Mammary epithelial cell (primary cell): ENCODE data around the gene FYN.

Experiments used
- EZH2 ChIP-seq: IDR thresholded peaks from 2 replicates; pipeline ENCODE4 v1.6.1; 2012; ENCODE audit warnings: low read length, inconsistent platforms, borderline replicate concordance
- TF ChIP-seq, protein P1 (sequence below), 2 donors: IDR thresholded peaks in 1 of 2; conservative IDR thresholded peaks in 1 of 2; 2 replicates each; pipeline ENCODE4 v1.5.1; 2011 to 2012; ENCODE audit warnings: inconsistent platforms in 2 of 2, low read length in 2 of 2, mild to moderate bottlenecking in 2 of 2, control low read depth in 1 of 2, low read depth in 1 of 2; ENCODE audit not compliant: insufficient read depth in 1 of 2; ENCODE audit errors: extremely low read depth in 1 of 2

DNA sequence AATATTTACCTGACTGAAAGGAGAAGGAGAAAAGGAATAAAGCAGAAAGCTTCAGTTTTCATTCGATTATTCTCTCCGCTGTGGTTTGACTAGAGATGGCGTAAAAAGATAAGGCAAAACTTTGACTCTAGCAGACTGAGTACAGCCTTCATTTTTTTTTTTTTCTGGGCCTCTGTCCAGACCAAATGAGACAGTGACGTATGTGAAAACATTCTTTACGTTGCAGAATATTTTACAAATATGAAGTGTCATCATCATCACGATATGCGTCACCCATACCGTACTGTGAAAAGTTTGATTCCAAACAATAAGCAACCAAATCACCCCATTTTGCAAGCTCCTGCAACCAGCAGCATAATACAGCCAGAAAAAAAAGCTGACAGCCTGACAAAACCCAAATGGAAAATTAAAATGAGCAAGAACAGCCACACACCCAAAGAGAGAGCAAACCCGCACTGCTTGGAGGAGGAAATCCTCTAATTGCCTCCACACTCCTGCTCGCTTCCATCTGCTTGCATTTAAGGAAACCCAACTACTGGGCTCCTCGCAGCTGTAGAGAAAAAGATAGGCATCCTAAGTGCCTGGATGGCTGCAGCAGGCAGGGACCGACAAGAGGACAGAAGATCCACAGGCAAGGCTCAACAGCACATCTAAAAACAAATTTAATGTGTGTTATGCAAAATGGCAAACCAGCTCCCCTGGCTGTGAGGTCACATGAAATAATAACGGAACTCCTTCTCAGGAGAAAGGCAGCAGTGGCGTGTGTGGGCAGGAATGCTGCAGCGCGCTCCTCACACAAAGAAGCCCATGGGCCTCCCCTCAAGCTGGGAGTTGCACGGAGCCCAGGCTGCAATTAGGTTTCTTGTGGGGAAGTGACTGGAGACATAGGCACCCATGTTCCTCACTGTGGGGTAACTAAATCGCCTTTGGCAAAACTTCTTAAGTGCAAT is 113.1 kb downstream of the FYN start:
- TF ChIP-seq, protein P1, sequence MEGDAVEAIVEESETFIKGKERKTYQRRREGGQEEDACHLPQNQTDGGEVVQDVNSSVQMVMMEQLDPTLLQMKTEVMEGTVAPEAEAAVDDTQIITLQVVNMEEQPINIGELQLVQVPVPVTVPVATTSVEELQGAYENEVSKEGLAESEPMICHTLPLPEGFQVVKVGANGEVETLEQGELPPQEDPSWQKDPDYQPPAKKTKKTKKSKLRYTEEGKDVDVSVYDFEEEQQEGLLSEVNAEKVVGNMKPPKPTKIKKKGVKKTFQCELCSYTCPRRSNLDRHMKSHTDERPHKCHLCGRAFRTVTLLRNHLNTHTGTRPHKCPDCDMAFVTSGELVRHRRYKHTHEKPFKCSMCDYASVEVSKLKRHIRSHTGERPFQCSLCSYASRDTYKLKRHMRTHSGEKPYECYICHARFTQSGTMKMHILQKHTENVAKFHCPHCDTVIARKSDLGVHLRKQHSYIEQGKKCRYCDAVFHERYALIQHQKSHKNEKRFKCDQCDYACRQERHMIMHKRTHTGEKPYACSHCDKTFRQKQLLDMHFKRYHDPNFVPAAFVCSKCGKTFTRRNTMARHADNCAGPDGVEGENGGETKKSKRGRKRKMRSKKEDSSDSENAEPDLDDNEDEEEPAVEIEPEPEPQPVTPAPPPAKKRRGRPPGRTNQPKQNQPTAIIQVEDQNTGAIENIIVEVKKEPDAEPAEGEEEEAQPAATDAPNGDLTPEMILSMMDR (conservative IDR thresholded peaks at IDR 0.05 in 1 of 2, IDR thresholded peaks at IDR 0.05 in 1 of 2; ENCODE audit: extremely low read depth in 1 of 2, insufficient read depth in 1 of 2, low read depth in 1 of 2, low read length in 2 of 2), result no peak
- no peak for TF ChIP-seq EZH2
